ENCODE measurements around the gene ITGA2B. TPM values are rescaled to one million over a fixed set of nuclear protein-coding genes. Genes with fewer than 3 reads are reported as not detected.

Gene ITGA2B
- total and polyA plus RNA-seq, 2 of the 13 experiments (the other 11 are each of a cell fraction or from before 2014, with no cell fraction given) = 0.38 to 1.1 TPM

DNA sequence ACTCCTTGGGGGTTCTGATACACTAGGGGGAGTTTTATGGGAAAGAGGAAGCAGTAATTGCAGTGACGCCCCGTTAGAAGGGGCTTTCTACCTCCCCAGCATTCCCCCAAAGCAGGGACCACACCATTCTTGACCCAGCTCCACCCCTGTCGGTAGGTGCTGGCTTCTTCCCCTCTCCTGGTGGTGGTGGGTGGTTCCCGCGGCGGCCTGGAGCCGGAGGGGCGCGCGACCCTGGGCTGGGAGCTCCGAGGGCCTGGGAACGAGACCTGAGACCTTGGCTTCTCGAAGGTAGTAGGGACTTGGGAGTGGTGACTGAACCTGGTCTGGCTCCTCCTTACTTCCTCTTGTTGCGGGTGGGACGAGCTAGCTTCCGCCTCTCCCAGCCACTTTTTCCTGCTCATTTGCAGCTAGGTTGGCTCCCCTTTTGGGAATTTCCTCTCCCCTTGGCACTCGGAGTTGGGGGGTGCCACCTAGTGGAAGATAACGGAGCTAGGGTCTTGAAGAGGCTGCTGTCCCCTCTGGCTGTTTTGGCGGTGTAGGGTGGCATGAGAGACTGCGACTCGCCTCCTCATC is 43.9 kb downstream of the ITGA2B start (continued):
- TF ChIP-seq ZNF703 (CRISPR knock-in tag; IDR thresholded peaks at IDR 0.05; ENCODE audit: borderline replicate concordance) (no peak), ZNF790 (CRISPR knock-in tag; IDR thresholded peaks at IDR 0.05; ENCODE audit: borderline replicate concordance) (no peak), ZNF556 (CRISPR knock-in tag; IDR thresholded peaks at IDR 0.05; ENCODE audit: borderline replicate concordance) (no peak), CERS6 (CRISPR knock-in tag; IDR thresholded peaks at IDR 0.05) (no peak), GMEB1 (CRISPR knock-in tag; IDR thresholded peaks at IDR 0.05; ENCODE audit: borderline replicate concordance) (peak; percentile 11; the same call in 1 of the 2 replicates), SAFB2 (CRISPR knock-in tag; IDR thresholded peaks at IDR 0.05; ENCODE audit: borderline replicate concordance, low read depth) (no peak), MAFG (CRISPR knock-in tag; IDR thresholded peaks at IDR 0.05) (no peak), ZNF816 (CRISPR knock-in tag; IDR thresholded peaks at IDR 0.05; ENCODE audit: borderline replicate concordance) (no peak), TCF12 (IDR thresholded peaks at IDR 0.05) (no peak), TCF12 (CRISPR knock-in tag; IDR thresholded peaks at IDR 0.05) (no peak), ZFP36L1 (CRISPR knock-in tag; IDR thresholded peaks at IDR 0.05) (no peak), EEA1 (CRISPR knock-in tag; IDR thresholded peaks at IDR 0.05; ENCODE audit: borderline replicate concordance) (no peak), ZNF276 (CRISPR knock-in tag; IDR thresholded peaks at IDR 0.05; ENCODE audit: low read depth) (no peak), GABPA (IDR thresholded peaks at IDR 0.05; ENCODE audit: low read depth, low read length) (no peak; the same call in 1 of the 2 replicates), GABPA (CRISPR knock-in tag; IDR thresholded peaks at IDR 0.05; ENCODE audit: low read depth) (peak; percentile 62; the same call in 1 of the 2 replicates), KAT7 (CRISPR knock-in tag; IDR thresholded peaks at IDR 0.05; ENCODE audit: borderline replicate concordance) (no peak; the same call in 1 of the 2 replicates), ZSCAN25 (CRISPR knock-in tag; IDR thresholded peaks at IDR 0.05) (0 out of 2 replicates have a peak, but pooled peaks have one; percentile 25), GATAD1 (CRISPR knock-in tag; IDR thresholded peaks at IDR 0.05) (no peak)
- TF ChIP-seq, protein P1, sequence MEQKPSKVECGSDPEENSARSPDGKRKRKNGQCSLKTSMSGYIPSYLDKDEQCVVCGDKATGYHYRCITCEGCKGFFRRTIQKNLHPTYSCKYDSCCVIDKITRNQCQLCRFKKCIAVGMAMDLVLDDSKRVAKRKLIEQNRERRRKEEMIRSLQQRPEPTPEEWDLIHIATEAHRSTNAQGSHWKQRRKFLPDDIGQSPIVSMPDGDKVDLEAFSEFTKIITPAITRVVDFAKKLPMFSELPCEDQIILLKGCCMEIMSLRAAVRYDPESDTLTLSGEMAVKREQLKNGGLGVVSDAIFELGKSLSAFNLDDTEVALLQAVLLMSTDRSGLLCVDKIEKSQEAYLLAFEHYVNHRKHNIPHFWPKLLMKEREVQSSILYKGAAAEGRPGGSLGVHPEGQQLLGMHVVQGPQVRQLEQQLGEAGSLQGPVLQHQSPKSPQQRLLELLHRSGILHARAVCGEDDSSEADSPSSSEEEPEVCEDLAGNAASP (CRISPR knock-in tag; IDR thresholded peaks at IDR 0.05; ENCODE audit: borderline replicate concordance) = no peak
- TF ChIP-seq, protein P2, sequence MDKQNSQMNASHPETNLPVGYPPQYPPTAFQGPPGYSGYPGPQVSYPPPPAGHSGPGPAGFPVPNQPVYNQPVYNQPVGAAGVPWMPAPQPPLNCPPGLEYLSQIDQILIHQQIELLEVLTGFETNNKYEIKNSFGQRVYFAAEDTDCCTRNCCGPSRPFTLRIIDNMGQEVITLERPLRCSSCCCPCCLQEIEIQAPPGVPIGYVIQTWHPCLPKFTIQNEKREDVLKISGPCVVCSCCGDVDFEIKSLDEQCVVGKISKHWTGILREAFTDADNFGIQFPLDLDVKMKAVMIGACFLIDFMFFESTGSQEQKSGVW (CRISPR knock-in tag; IDR thresholded peaks at IDR 0.05; ENCODE audit: borderline replicate concordance) = no peak
